GM12878 (cell line): ENCODE data around the gene NELL1. TPM values are rescaled to one million over a fixed set of nuclear protein-coding genes. Genes with fewer than 3 reads are reported as not detected.

Experiments used
- ATAC-seq: fragments of 200-7000 bp; cut with Tn5 transposase; 3 replicates; pipeline ENCODE4 v1.9.1; 2020; ENCODE audit warnings: mild to moderate bottlenecking, moderate library complexity
- BruUV-seq: library from RNA; stranded (reverse); fragments of 400-500 nt; replicated peaks from 2 replicates; lab custom pipeline; 2021; lab: Mats Ljungman, UMichigan
- CTCF ChIA-PET: fragments of 300-600 bp; sonication (Branson Sonifier 250); formaldehyde crosslinking; extraction: SDS; loops from one replicate; lab custom pipeline; 2021; ENCODE audit warnings: inconsistent platforms; lab: Yijun Ruan, JAX
- POLR2A ChIA-PET: fragments of 350-600 bp; formaldehyde crosslinking; extraction: SDS; loops from one replicate; lab custom pipeline; 2021; ENCODE audit warnings: inconsistent platforms; lab: Charles Lee
- RAD21 ChIA-PET: fragments of 300-600 bp; sonication (Branson Sonifier 250); formaldehyde crosslinking; loops from one replicate; lab custom pipeline; 2023; ENCODE audit warnings: antibody characterized with exemption; ENCODE audit not compliant: unreplicated experiment; lab: Charles Lee
- SMC1A ChIA-PET: fragments of 300-600 bp; sonication (Branson Sonifier 250); formaldehyde crosslinking; loops from one replicate; lab custom pipeline; 2023; ENCODE audit not compliant: unreplicated experiment, uncharacterized antibody; lab: Charles Lee
- DNase-seq: peaks from one replicate; pipeline ENCODE4 v3.0.0-alpha.2; 2011; ENCODE audit warnings: low read depth, low spot score
- FAIRE-seq: peaks from 3 replicates; lab custom pipeline; 2011; peaks lifted over from hg19 to GRCh38; lab: Jason Lieb, UNC
- H2AFZ ChIP-seq: 2 replicates; pipeline ENCODE4 v1.6.0; 2011; ENCODE audit warnings: low read depth, low read length, control low read depth; ENCODE audit not compliant: control insufficient read depth
- H3K27ac ChIP-seq: 2 replicates; pipeline ENCODE4 v1.5.1; 2011; ENCODE audit warnings: control low read depth; ENCODE audit not compliant: control insufficient read depth, insufficient read depth
- H3K27me3 ChIP-seq, 2 experiments: replicated peaks in 1 of 2; 2 replicates each; pipeline versions ENCODE4 v1.6.0 to v1.6.1; 2011; ENCODE audit warnings: low read length in 1 of 2; ENCODE audit not compliant: control insufficient read depth in 2 of 2, insufficient read depth in 2 of 2
- H3K36me3 ChIP-seq, 2 experiments: 2 replicates each; pipeline ENCODE4 v1.5.1; 2011; ENCODE audit warnings: low read length in 1 of 2; ENCODE audit not compliant: control insufficient read depth in 2 of 2, insufficient read depth in 2 of 2
- H3K4me1 ChIP-seq: 2 replicates; pipeline ENCODE4 v1.6.1; 2011; ENCODE audit warnings: mild to moderate bottlenecking, low read length, moderate library complexity, mixed read lengths; ENCODE audit not compliant: control insufficient read depth, insufficient read depth
- H3K4me2 ChIP-seq: 2 replicates; pipeline ENCODE4 v1.6.0; 2011; ENCODE audit warnings: control low read depth; ENCODE audit not compliant: control insufficient read depth, insufficient read depth
- H3K4me3 ChIP-seq: fragments of 200-600 bp; sonication (generic); 2 replicates; pipeline ENCODE4 v1.5.1; 2016
- H3K79me2 ChIP-seq: 2 replicates; pipeline ENCODE4 v1.6.0; 2011; ENCODE audit warnings: low read length; ENCODE audit not compliant: control insufficient read depth, insufficient read depth
- H3K9ac ChIP-seq: 2 replicates; pipeline ENCODE4 v1.8.0; 2011; ENCODE audit warnings: low read length, control low read depth, mixed read lengths; ENCODE audit not compliant: control insufficient read depth, insufficient read depth
- H3K9me3 ChIP-seq: replicated peaks from 3 replicates; pipeline ENCODE4 v1.5.1; 2011; ENCODE audit warnings: mild to moderate bottlenecking, low read length; ENCODE audit not compliant: control insufficient read depth, insufficient read depth
- H4K20me1 ChIP-seq: 2 replicates; pipeline ENCODE4 v1.6.0; 2011; ENCODE audit not compliant: control insufficient read depth, insufficient read depth
- CREB1 ChIP-seq: IDR thresholded peaks from 2 replicates; pipeline ENCODE4 v1.6.1; 2012; ENCODE audit warnings: low read depth, mild to moderate bottlenecking, inconsistent platforms
- ESRRA ChIP-seq: IDR thresholded peaks from 2 replicates; pipeline ENCODE4 v1.6.1; 2012; ENCODE audit warnings: mild to moderate bottlenecking, low read length, improper control_type of control experiment
- EZH2 ChIP-seq: IDR thresholded peaks from 2 replicates; pipeline ENCODE4 v1.6.1; 2012; ENCODE audit warnings: low read depth, mild to moderate bottlenecking, control low read depth, inconsistent platforms, low read length, borderline replicate concordance; ENCODE audit not compliant: control insufficient read depth
- JUND ChIP-seq: IDR thresholded peaks from 2 replicates; pipeline ENCODE4 v1.6.1; 2012; ENCODE audit warnings: low read depth, mild to moderate bottlenecking, low read length, improper control_type of control experiment, moderate library complexity
- MTA3 ChIP-seq: IDR thresholded peaks from 2 replicates; pipeline ENCODE4 v1.6.1; 2012; ENCODE audit warnings: low read length, inconsistent platforms, borderline replicate concordance
- NBN ChIP-seq: fragments of 450-650 bp; IDR thresholded peaks from 2 replicates; pipeline ENCODE4 v1.6.1; 2016
- NFXL1 ChIP-seq: fragments of 450-650 bp; IDR thresholded peaks from 2 replicates; pipeline ENCODE4 v1.6.1; 2017; ENCODE audit warnings: antibody characterized with exemption, mild to moderate bottlenecking, borderline replicate concordance
- RAD51 ChIP-seq: fragments of 450-650 bp; IDR thresholded peaks from 2 replicates; pipeline ENCODE4 v1.6.1; 2016; ENCODE audit warnings: moderate library complexity, mild to moderate bottlenecking, inconsistent platforms
- SIN3A ChIP-seq: IDR thresholded peaks from 2 replicates; pipeline ENCODE4 v1.6.1; 2012; ENCODE audit warnings: low read depth, low read length, improper control_type of control experiment
- TCF12 ChIP-seq: IDR thresholded peaks from 2 replicates; pipeline ENCODE4 v1.6.1; 2011; ENCODE audit warnings: low read depth, mild to moderate bottlenecking, low read length
- ZNF217 ChIP-seq: fragments of 450-650 bp; IDR thresholded peaks from 2 replicates; pipeline ENCODE4 v1.6.1; 2017; ENCODE audit warnings: antibody characterized with exemption, mild to moderate bottlenecking
- WGBS: methylation state at CpG from one replicate; pipeline ENCODE4 v1.1.6; 2016; ENCODE audit warnings: low lambda C conversion rate; ENCODE audit not compliant: insufficient replicate concordance, insufficient coverage; ENCODE audit errors: missing lambda C conversion rate; 5-methylcytosine and 5-hydroxymethylcytosine counted together
- in situ Hi-C: fragments of 300-500 bp; cut with MboI; formaldehyde crosslinking; loops from 9 replicates; pipeline ENCODE4 v1.14.3; 2018; ENCODE audit warnings: mixed read lengths
- intact Hi-C: fragments of 100-400 bp; cut with micrococcal nuclease; formaldehyde crosslinking; loops from one replicate; pipeline ENCODE4 v1.14.2; 2022; ENCODE audit not compliant: unreplicated experiment
- polyA plus RNA-seq, 11 experiments: library from polyadenylated mRNA; depleted of rRNA in 4 of 11; unstranded in 6 of 11; stranded (reverse) in 5 of 11; fragments of >200 nt; fragmentation: Nextera tagmentation in 4 of 11; fragmentation: Illumina TruSeq in 1 of 11; extraction: Ambion mirVana in 4 of 11; extraction: Trizol in 1 of 11; gene quantifications; 1 replicate in 1 of 11; 2 replicates in 10 of 11; pipeline versions ENCODE4 v1.2.1 to v1.2.3, GENCODE V29; 2011 to 2016; ENCODE audit warnings: inconsistent platforms in 2 of 11, missing spikeins in 2 of 11, low read depth in 1 of 11
- total RNA-seq, 4 experiments: library from RNA; depleted of rRNA in 3 of 4; stranded (reverse); fragments of >200 nt in 3 of 4; fragmentation: Illumina TruSeq in 1 of 4; extraction: Trizol in 1 of 4; gene quantifications; 2 replicates each; pipeline versions ENCODE4 v1.2.1 to v1.2.3, GENCODE V29; 2013 to 2021
- TF ChIP-seq, protein P1 (sequence below): fragments of 450-650 bp; IDR thresholded peaks from 2 replicates; pipeline ENCODE4 v1.6.1; 2017; ENCODE audit warnings: antibody characterized with exemption, mild to moderate bottlenecking, moderate library complexity
- TF ChIP-seq, protein P2 (sequence below): fragments of 450-650 bp; formaldehyde crosslinking; IDR thresholded peaks from 2 replicates; pipeline ENCODE4 v1.5.0; 2022; ENCODE audit warnings: mild to moderate bottlenecking, missing genetic modification characterization
- TF ChIP-seq, protein P3 (sequence below): fragments of 450-650 bp; formaldehyde crosslinking; IDR thresholded peaks from 2 replicates; pipeline ENCODE4 v1.4.0; 2022; ENCODE audit warnings: mild to moderate bottlenecking, moderate library complexity
- TF ChIP-seq, protein P4 (sequence below): IDR thresholded peaks from 2 replicates; pipeline ENCODE4 v1.6.1; 2011; ENCODE audit warnings: borderline replicate concordance, low read depth, mild to moderate bottlenecking, moderate library complexity, low read length; ENCODE audit not compliant: insufficient read depth, poor library complexity, severe bottlenecking

Gene NELL1
- total and polyA plus RNA-seq, 10 of the 15 experiments (the other 5 are each of a cell fraction or from before 2014, with no cell fraction given) = 0.02 to 0.12 TPM; not detected in 8

DNA sequence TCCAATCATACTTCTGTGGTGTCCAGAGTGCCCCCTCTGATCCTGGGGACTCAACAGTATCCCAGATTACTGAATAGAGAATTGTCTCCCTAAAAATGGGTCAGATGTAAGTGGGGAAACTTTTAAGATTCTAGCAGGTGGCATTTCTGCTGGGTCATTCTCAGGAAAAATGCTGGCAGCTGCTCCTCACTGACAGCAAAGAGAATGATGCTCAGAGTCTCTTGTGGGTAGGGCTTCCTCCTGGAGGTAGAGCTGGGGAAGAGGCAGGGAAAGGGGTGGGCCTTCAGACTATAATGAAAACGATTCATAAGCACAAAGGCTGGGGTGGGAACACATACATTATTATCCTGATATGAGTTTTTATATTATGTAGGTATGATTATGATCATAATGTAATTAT, 647.2 kb downstream of the NELL1 start:
- ChIA-PET POLR2A (no interaction called here), SMC1A (no interaction called here), CTCF (no interaction called here), RAD21 (no interaction called here)
- FAIRE-seq = no peak
- no peak overlapping the region for H3K9ac ChIP-seq
- no peaks in the 10 kb centered on the region for H4K20me1 ChIP-seq
- no peak overlapping the region for H3K4me3 ChIP-seq
- WGBS = 0% methylated on average over 1 of the region's 1 CpG
- H2AFZ ChIP-seq = no peak overlapping the region
- no peaks in the 10 kb centered on the region for H3K4me1 ChIP-seq
- no peak for DNase-seq
- H3K27ac ChIP-seq = no peak overlapping the region
- H3K4me2 ChIP-seq = no peak overlapping the region
- no TSS peak for BruUV-seq
- H3K36me3 ChIP-seq = no peaks in the 10 kb centered on the region
- ATAC-seq = no peak
- intact Hi-C loops (no loop called here), in situ Hi-C loops (no loop called here)
- H3K9me3 ChIP-seq = no peaks in the 10 kb centered on the region
- no peaks in the 10 kb centered on the region for H3K79me2 ChIP-seq
- no peaks in the 10 kb centered on the region for H3K27me3 ChIP-seq
- TF ChIP-seq, protein P1, sequence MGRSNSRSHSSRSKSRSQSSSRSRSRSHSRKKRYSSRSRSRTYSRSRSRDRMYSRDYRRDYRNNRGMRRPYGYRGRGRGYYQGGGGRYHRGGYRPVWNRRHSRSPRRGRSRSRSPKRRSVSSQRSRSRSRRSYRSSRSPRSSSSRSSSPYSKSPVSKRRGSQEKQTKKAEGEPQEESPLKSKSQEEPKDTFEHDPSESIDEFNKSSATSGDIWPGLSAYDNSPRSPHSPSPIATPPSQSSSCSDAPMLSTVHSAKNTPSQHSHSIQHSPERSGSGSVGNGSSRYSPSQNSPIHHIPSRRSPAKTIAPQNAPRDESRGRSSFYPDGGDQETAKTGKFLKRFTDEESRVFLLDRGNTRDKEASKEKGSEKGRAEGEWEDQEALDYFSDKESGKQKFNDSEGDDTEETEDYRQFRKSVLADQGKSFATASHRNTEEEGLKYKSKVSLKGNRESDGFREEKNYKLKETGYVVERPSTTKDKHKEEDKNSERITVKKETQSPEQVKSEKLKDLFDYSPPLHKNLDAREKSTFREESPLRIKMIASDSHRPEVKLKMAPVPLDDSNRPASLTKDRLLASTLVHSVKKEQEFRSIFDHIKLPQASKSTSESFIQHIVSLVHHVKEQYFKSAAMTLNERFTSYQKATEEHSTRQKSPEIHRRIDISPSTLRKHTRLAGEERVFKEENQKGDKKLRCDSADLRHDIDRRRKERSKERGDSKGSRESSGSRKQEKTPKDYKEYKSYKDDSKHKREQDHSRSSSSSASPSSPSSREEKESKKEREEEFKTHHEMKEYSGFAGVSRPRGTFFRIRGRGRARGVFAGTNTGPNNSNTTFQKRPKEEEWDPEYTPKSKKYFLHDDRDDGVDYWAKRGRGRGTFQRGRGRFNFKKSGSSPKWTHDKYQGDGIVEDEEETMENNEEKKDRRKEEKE = no peak
- TF ChIP-seq SIN3A (no peak), MTA3 (no peak), CREB1 (no peak), ESRRA (no peak), ZNF217 (no peak), JUND (no peak), RAD51 (no peak), TCF12 (no peak), NFXL1 (no peak), NBN (no peak), EZH2 (no peak)
- TF ChIP-seq, protein P2, sequence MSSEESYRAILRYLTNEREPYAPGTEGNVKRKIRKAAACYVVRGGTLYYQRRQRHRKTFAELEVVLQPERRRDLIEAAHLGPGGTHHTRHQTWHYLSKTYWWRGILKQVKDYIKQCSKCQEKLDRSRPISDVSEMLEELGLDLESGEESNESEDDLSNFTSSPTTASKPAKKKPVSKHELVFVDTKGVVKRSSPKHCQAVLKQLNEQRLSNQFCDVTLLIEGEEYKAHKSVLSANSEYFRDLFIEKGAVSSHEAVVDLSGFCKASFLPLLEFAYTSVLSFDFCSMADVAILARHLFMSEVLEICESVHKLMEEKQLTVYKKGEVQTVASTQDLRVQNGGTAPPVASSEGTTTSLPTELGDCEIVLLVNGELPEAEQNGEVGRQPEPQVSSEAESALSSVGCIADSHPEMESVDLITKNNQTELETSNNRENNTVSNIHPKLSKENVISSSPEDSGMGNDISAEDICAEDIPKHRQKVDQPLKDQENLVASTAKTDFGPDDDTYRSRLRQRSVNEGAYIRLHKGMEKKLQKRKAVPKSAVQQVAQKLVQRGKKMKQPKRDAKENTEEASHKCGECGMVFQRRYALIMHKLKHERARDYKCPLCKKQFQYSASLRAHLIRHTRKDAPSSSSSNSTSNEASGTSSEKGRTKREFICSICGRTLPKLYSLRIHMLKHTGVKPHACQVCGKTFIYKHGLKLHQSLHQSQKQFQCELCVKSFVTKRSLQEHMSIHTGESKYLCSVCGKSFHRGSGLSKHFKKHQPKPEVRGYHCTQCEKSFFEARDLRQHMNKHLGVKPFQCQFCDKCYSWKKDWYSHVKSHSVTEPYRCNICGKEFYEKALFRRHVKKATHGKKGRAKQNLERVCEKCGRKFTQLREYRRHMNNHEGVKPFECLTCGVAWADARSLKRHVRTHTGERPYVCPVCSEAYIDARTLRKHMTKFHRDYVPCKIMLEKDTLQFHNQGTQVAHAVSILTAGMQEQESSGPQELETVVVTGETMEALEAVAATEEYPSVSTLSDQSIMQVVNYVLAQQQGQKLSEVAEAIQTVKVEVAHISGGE (CRISPR knock-in tag) = no peak
- TF ChIP-seq, protein P3, sequence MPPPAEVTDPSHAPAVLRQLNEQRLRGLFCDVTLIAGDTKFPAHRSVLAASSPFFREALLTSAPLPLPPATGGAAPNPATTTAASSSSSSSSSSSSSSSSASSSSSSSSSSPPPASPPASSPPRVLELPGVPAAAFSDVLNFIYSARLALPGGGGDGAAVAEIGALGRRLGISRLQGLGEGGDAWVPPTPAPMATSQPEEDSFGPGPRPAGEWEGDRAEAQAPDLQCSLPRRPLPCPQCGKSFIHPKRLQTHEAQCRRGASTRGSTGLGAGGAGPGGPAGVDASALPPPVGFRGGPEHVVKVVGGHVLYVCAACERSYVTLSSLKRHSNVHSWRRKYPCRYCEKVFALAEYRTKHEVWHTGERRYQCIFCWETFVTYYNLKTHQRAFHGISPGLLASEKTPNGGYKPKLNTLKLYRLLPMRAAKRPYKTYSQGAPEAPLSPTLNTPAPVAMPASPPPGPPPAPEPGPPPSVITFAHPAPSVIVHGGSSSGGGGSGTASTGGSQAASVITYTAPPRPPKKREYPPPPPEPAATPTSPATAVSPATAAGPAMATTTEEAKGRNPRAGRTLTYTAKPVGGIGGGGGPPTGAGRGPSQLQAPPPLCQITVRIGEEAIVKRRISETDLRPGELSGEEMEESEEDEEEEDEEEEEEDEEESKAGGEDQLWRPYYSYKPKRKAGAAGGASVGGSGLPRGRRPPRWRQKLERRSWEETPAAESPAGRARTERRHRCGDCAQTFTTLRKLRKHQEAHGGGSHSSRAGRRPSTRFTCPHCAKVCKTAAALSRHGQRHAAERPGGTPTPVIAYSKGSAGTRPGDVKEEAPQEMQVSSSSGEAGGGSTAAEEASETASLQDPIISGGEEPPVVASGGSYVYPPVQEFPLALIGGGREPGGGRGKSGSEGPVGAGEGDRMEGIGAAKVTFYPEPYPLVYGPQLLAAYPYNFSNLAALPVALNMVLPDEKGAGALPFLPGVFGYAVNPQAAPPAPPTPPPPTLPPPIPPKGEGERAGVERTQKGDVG (CRISPR knock-in tag) = no peak
- TF ChIP-seq, protein P4, sequence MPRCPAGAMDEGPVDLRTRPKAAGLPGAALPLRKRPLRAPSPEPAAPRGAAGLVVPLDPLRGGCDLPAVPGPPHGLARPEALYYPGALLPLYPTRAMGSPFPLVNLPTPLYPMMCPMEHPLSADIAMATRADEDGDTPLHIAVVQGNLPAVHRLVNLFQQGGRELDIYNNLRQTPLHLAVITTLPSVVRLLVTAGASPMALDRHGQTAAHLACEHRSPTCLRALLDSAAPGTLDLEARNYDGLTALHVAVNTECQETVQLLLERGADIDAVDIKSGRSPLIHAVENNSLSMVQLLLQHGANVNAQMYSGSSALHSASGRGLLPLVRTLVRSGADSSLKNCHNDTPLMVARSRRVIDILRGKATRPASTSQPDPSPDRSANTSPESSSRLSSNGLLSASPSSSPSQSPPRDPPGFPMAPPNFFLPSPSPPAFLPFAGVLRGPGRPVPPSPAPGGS = no peak
